Measurements from ENCODE around the gene C3. TPM values are rescaled to one million over a fixed set of nuclear protein-coding genes. Genes with fewer than 3 reads are reported as not detected.

C3 gene
- total RNA-seq, 2 donors from 2014 or later = 0.35 TPM; not detected in 1

GRCh38 chr19:6694147-6694815, 26.2 kb downstream of the C3 start:
- no peak for DNase-seq
- no peak overlapping the region for H3K27ac Mint-ChIP-seq
- no peak overlapping the region for H3K4me3 Mint-ChIP-seq
- peaks cover 9% of the 10 kb centered on the region for H3K4me1 Mint-ChIP-seq
- no peaks in the 10 kb centered on the region for H3K27me3 Mint-ChIP-seq
- no peaks in the 10 kb centered on the region for H3K9me3 ChIP-seq (ENCODE audit: control insufficient read depth, low read length, poor library complexity, severe bottlenecking)
- no peak for ATAC-seq
- H3K36me3 Mint-ChIP-seq (ENCODE audit: low read depth) = no peaks in the 10 kb centered on the region

- Mint-ChIP-seq H3K27me3 (no peaks in the 10 kb centered on the region), H3K27ac (no peak overlapping the region), H3K4me3 (no peak overlapping the region), H3K4me1 (peaks cover 9% of the 10 kb centered on the region), H3K36me3 (ENCODE audit: low read depth) (no peaks in the 10 kb centered on the region)
- no peaks in the 10 kb centered on the region for H3K9me3 ChIP-seq (ENCODE audit: control insufficient read depth, low read length, poor library complexity, severe bottlenecking)
- no peak for ATAC-seq
- no peak for DNase-seq
These were observed 26.8 kb downstream of the C3 start for GRCh38 chr19:6693681-6694080.

GRCh38 chr19:6693056-6693471, 27.4 kb downstream of the C3 start:
- Mint-ChIP-seq H3K27me3 (no peaks in the 10 kb centered on the region), H3K27ac (no peak overlapping the region), H3K36me3 (ENCODE audit: low read depth) (no peaks in the 10 kb centered on the region), H3K4me3 (no peak overlapping the region), H3K4me1 (peaks cover 9% of the 10 kb centered on the region)
- ATAC-seq (no peak), DNase-seq (no peak)
- no peaks in the 10 kb centered on the region for H3K9me3 ChIP-seq (ENCODE audit: control insufficient read depth, low read length, poor library complexity, severe bottlenecking)

GRCh38 chr19:6692027-6692426, 28.4 kb downstream of the C3 start:
- H3K4me3 Mint-ChIP-seq = no peak overlapping the region
- H3K4me1 Mint-ChIP-seq = peaks cover 7% of the 10 kb centered on the region
- H3K9me3 ChIP-seq (ENCODE audit: control insufficient read depth, low read length, poor library complexity, severe bottlenecking) = no peaks in the 10 kb centered on the region
- DNase-seq = no peak
- H3K36me3 Mint-ChIP-seq (ENCODE audit: low read depth) = no peaks in the 10 kb centered on the region
- H3K27me3 Mint-ChIP-seq = no peaks in the 10 kb centered on the region
- no peak overlapping the region for H3K27ac Mint-ChIP-seq
- no peak for ATAC-seq

- no peaks in the 10 kb centered on the region for H3K9me3 ChIP-seq (ENCODE audit: control insufficient read depth, low read length, poor library complexity, severe bottlenecking)
- no peaks in the 10 kb centered on the region for H3K36me3 Mint-ChIP-seq (ENCODE audit: low read depth)
- no peak for ATAC-seq
- H3K27ac Mint-ChIP-seq = no peak overlapping the region
- no peaks in the 10 kb centered on the region for H3K27me3 Mint-ChIP-seq
- no peak for DNase-seq
- no peak overlapping the region for H3K4me3 Mint-ChIP-seq
- H3K4me1 Mint-ChIP-seq = peaks cover 7% of the 10 kb centered on the region
These were observed 29.1 kb downstream of the C3 start for GRCh38 chr19:6691342-6691741.

GRCh38 chr19:6690160-6690885, 30.1 kb downstream of the C3 start:
- no peak overlapping the region for H3K4me3 Mint-ChIP-seq
- no peaks in the 10 kb centered on the region for H3K27me3 Mint-ChIP-seq
- H3K36me3 Mint-ChIP-seq (ENCODE audit: low read depth) = no peaks in the 10 kb centered on the region
- peaks cover 8% of the 10 kb centered on the region for H3K4me1 Mint-ChIP-seq
- H3K9me3 ChIP-seq (ENCODE audit: control insufficient read depth, low read length, poor library complexity, severe bottlenecking) = no peaks in the 10 kb centered on the region
- no peak overlapping the region for H3K27ac Mint-ChIP-seq
- no peak for DNase-seq
- ATAC-seq = no peak

- Mint-ChIP-seq H3K27me3 (no peaks in the 10 kb centered on the region), H3K4me1 (peaks cover 9% of the 10 kb centered on the region), H3K27ac (no peak overlapping the region), H3K36me3 (ENCODE audit: low read depth) (no peaks in the 10 kb centered on the region), H3K4me3 (no peak overlapping the region)
- no peak for ATAC-seq
- H3K9me3 ChIP-seq (ENCODE audit: control insufficient read depth, low read length, poor library complexity, severe bottlenecking) = no peaks in the 10 kb centered on the region
- DNase-seq = no peak
These were observed 33.3 kb downstream of the C3 start for GRCh38 chr19:6687114-6687513.

GRCh38 chr19:6686628-6686975, 33.8 kb downstream of the C3 start:
- Mint-ChIP-seq H3K4me3 (no peak overlapping the region), H3K4me1 (peaks cover 9% of the 10 kb centered on the region), H3K27me3 (no peaks in the 10 kb centered on the region), H3K36me3 (ENCODE audit: low read depth) (no peaks in the 10 kb centered on the region), H3K27ac (no peak overlapping the region)
- ATAC-seq = no peak
- DNase-seq = no peak
- H3K9me3 ChIP-seq (ENCODE audit: control insufficient read depth, low read length, poor library complexity, severe bottlenecking) = no peaks in the 10 kb centered on the region

- ATAC-seq (no peak), DNase-seq (no peak)
- Mint-ChIP-seq H3K27me3 (no peaks in the 10 kb centered on the region), H3K4me1 (peaks cover 9% of the 10 kb centered on the region), H3K4me3 (no peak overlapping the region), H3K27ac (no peak overlapping the region), H3K36me3 (ENCODE audit: low read depth) (no peaks in the 10 kb centered on the region)
- H3K9me3 ChIP-seq (ENCODE audit: control insufficient read depth, low read length, poor library complexity, severe bottlenecking) = no peaks in the 10 kb centered on the region
These were observed 34.4 kb downstream of the C3 start for GRCh38 chr19:6685962-6686627.

- ATAC-seq (no peak), DNase-seq (no peak)
- H3K4me3 Mint-ChIP-seq = no peak overlapping the region
- H3K27me3 Mint-ChIP-seq = no peaks in the 10 kb centered on the region
- H3K4me1 Mint-ChIP-seq = peaks cover 12% of the 10 kb centered on the region
- H3K27ac Mint-ChIP-seq = no peak overlapping the region
- H3K36me3 Mint-ChIP-seq (ENCODE audit: low read depth) = no peaks in the 10 kb centered on the region
- H3K9me3 ChIP-seq (ENCODE audit: control insufficient read depth, low read length, poor library complexity, severe bottlenecking) = no peaks in the 10 kb centered on the region
These were observed 35.0 kb downstream of the C3 start for GRCh38 chr19:6685482-6685881.

GRCh38 chr19:6683971-6684370, 36.5 kb downstream of the C3 start:
- Mint-ChIP-seq H3K4me1 (peaks cover 16% of the 10 kb centered on the region), H3K4me3 (no peak overlapping the region), H3K27me3 (no peaks in the 10 kb centered on the region), H3K27ac (no peak overlapping the region), H3K36me3 (ENCODE audit: low read depth) (no peaks in the 10 kb centered on the region)
- H3K9me3 ChIP-seq (ENCODE audit: control insufficient read depth, low read length, poor library complexity, severe bottlenecking) = no peaks in the 10 kb centered on the region
- no peak for DNase-seq
- ATAC-seq = no peak

- no peaks in the 10 kb centered on the region for H3K27me3 Mint-ChIP-seq
- no peak overlapping the region for H3K4me3 Mint-ChIP-seq
- no peaks in the 10 kb centered on the region for H3K9me3 ChIP-seq (ENCODE audit: control insufficient read depth, low read length, poor library complexity, severe bottlenecking)
- DNase-seq (no peak), ATAC-seq (no peak)
- no peaks in the 10 kb centered on the region for H3K36me3 Mint-ChIP-seq (ENCODE audit: low read depth)
- no peak overlapping the region for H3K27ac Mint-ChIP-seq
- peaks cover 24% of the 10 kb centered on the region for H3K4me1 Mint-ChIP-seq
These were observed 37.8 kb downstream of the C3 start for GRCh38 chr19:6682607-6683128.

- Mint-ChIP-seq H3K4me3 (no peak overlapping the region), H3K36me3 (ENCODE audit: low read depth) (no peaks in the 10 kb centered on the region), H3K27me3 (no peaks in the 10 kb centered on the region), H3K27ac (no peak overlapping the region), H3K4me1 (peaks cover 36% of the 10 kb centered on the region)
- ATAC-seq = no peak
- DNase-seq = no peak
- H3K9me3 ChIP-seq (ENCODE audit: control insufficient read depth, low read length, poor library complexity, severe bottlenecking) = no peaks in the 10 kb centered on the region
These were observed 40.3 kb downstream of the C3 start for GRCh38 chr19:6680141-6680540.
